Endothelial cell (in vitro differentiated cells): ENCODE results near the gene FAM3B. TPM values are rescaled to one million over a fixed set of nuclear protein-coding genes. Genes with fewer than 3 reads are reported as not detected.

Experiments used
- DNase-seq: peaks from one replicate; pipeline ENCODE4 v3.0.0; 2021; ENCODE audit warnings: low spot score
- H3K27ac Mint-ChIP-seq: one replicate; pipeline ENCODE4 v1.8.0; 2021; ENCODE audit warnings: mixed read lengths, inconsistent platforms; ENCODE audit not compliant: unreplicated experiment
- H3K27me3 Mint-ChIP-seq: one replicate; pipeline ENCODE4 v1.8.0; 2021; ENCODE audit warnings: mild to moderate bottlenecking, moderate library complexity, mixed read lengths, inconsistent platforms; ENCODE audit not compliant: unreplicated experiment
- H3K36me3 Mint-ChIP-seq: one replicate; pipeline ENCODE4 v1.8.0; 2021; ENCODE audit warnings: mild to moderate bottlenecking, low read depth, mixed read lengths, inconsistent platforms; ENCODE audit not compliant: unreplicated experiment
- H3K4me1 Mint-ChIP-seq: one replicate; pipeline ENCODE4 v1.8.0; 2021; ENCODE audit warnings: mild to moderate bottlenecking, mixed read lengths, inconsistent platforms; ENCODE audit not compliant: unreplicated experiment
- H3K4me3 Mint-ChIP-seq: one replicate; pipeline ENCODE4 v1.8.0; 2021; ENCODE audit warnings: mild to moderate bottlenecking, mixed read lengths, inconsistent platforms; ENCODE audit not compliant: unreplicated experiment
- H3K9me3 Mint-ChIP-seq: one replicate; pipeline ENCODE4 v1.8.0; 2021; ENCODE audit warnings: mixed read lengths, inconsistent platforms; ENCODE audit not compliant: unreplicated experiment
- total RNA-seq: library from RNA; stranded (reverse); fragmentation: NEBNext Ultra II Directional; extraction: Animal tissue kit (Norgen Biotek cat#: 25700); gene quantifications from one replicate; pipeline ENCODE4 v1.2.1, GENCODE V29; 2021; ENCODE audit not compliant: unreplicated experiment
- TF ChIP-seq, protein P1 (sequence below): fragments of 200-600 bp; sonication (generic); IDR thresholded peaks from one replicate; pipeline ENCODE4 v1.5.0; 2021; ENCODE audit warnings: antibody characterized with exemption; ENCODE audit not compliant: unreplicated experiment

Gene FAM3B
- total RNA-seq, 1 donor from 2014 or later = 0.33 TPM

DNA sequence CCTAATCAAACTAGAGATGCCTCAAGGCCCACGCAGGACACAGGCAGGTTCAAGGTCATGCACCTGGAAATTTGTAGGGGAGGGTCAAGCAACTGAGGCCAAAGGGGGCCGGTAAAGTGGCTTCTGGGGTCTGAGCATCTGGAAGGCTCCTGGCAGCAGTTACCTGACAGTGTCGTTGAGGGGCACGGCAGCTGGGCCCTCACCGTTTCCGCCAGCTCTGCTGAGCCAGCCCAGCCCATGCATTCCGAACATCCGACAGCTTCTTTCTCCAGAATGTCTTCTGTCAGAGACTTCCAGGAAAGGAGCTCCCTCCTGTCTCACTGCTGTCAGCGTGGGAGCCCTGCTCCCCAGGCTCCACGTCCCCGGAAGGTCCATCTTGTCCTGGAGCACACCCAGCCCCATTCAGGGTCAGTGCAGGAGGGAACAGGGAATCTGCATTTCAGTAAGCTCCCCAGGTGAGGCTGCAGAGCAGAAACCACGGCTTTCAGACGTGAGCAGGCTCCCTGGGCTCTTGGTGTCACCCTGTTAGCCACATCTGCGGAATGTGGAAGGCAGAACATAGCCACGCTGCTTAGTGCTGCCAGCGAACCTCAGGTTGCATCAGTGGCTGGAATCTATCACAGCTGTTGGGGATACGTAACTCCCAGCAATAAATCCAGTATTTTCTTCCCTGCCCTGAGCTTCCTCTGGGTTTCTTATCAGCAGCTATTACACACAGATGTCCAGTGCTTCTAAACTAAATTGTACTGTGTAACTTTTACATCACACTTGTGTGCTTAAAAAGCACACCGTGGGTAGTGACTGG, 36.3 kb upstream of the FAM3B start:
- Mint-ChIP-seq H3K36me3 (peaks cover 12% of the 10 kb centered on the region), H3K9me3 (no peaks in the 10 kb centered on the region), H3K4me3 (no peak overlapping the region), H3K4me1 (peaks cover 7% of the 10 kb centered on the region), H3K27ac (no peak overlapping the region), H3K27me3 (no peaks in the 10 kb centered on the region)
- TF ChIP-seq, protein P1, sequence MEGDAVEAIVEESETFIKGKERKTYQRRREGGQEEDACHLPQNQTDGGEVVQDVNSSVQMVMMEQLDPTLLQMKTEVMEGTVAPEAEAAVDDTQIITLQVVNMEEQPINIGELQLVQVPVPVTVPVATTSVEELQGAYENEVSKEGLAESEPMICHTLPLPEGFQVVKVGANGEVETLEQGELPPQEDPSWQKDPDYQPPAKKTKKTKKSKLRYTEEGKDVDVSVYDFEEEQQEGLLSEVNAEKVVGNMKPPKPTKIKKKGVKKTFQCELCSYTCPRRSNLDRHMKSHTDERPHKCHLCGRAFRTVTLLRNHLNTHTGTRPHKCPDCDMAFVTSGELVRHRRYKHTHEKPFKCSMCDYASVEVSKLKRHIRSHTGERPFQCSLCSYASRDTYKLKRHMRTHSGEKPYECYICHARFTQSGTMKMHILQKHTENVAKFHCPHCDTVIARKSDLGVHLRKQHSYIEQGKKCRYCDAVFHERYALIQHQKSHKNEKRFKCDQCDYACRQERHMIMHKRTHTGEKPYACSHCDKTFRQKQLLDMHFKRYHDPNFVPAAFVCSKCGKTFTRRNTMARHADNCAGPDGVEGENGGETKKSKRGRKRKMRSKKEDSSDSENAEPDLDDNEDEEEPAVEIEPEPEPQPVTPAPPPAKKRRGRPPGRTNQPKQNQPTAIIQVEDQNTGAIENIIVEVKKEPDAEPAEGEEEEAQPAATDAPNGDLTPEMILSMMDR = no peak
- DNase-seq = no peak

DNA sequence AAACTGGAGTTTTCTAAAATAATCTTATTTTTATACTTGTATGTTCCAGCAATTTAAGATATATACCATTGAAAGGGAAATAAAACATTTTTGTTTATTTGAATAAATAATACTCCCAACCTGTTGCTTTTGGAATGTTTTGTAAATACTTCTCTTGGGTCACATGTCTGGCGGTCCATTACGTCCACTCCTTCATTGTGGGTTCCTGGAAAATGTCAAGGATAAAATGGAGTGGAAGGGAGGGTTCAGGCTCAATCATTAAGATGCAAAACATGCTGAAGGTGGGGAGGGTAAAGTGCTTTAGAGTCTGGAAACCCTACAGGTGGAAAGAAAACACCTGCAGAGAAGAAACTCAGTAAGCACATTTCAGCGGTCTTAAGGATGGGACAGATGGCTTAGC, 34.2 kb upstream of the FAM3B start:
- peaks cover 3% of the 10 kb centered on the region for H3K4me1 Mint-ChIP-seq
- TF ChIP-seq, protein P1 = no peak
- H3K9me3 Mint-ChIP-seq = no peaks in the 10 kb centered on the region
- no peak for DNase-seq
- no peaks in the 10 kb centered on the region for H3K27me3 Mint-ChIP-seq
- no peaks in the 10 kb centered on the region for H3K36me3 Mint-ChIP-seq
- H3K4me3 Mint-ChIP-seq = no peak overlapping the region
- no peak overlapping the region for H3K27ac Mint-ChIP-seq

DNA sequence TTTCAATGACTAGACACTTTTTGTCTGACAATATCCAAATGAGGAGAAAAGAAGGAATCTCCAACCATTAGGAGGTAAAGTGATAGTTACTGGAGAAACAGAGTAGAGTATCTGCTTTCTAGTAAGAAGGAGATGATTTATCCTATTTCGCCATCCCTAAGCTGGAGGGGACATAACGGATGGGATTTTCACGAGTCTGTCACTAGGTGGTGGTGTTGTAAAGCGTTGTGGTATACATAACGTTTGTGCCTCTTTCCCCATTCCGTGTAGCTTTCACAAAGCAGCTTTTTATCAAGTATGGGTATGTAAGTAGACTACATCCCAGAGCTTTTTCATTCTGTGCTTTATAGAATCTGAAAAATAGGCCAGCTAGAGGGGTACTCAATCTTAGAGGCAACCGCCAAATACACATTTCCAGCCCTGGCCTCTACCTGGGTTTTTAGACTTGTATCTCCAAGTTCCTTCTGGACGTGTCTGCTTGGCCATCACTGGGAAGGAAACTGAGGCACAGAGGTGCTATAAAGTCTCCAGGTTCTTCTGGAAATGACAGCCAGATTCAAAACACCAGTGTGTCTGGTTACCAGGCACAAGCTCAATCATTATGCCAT, 33.3 kb upstream of the FAM3B start:
- Mint-ChIP-seq H3K4me1 (no peaks in the 10 kb centered on the region), H3K27ac (no peak overlapping the region), H3K36me3 (no peaks in the 10 kb centered on the region), H3K27me3 (no peaks in the 10 kb centered on the region), H3K9me3 (no peaks in the 10 kb centered on the region), H3K4me3 (no peak overlapping the region)
- peak; percentile 50 for DNase-seq
- TF ChIP-seq, protein P1 = peak; percentile 16

DNA sequence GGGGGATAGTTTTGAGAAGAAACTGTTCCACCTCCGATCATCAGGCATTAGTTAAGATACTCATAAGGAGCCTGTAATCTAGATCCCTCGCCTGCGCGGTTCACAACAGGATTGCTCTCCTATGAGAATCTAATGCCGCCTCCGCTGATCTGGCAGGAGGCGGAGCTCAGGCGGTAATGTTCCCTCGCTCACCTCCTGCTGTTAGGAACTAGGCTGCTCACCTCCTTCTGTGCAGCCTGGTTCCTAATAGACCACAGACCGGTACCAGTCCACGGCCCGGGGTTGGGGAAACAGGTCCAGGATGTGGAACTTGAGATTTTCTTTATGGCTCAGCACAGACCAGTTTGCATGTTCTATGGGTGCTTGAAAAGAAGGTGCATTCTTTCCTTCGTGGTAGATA, 27.2 kb upstream of the FAM3B start:
- H3K27me3 Mint-ChIP-seq = peaks cover 4% of the 10 kb centered on the region
- no peak for DNase-seq

More for the DNA sequence above, 27.2 kb upstream of the FAM3B start:
- TF ChIP-seq, protein P1 = no peak
- Mint-ChIP-seq H3K4me1 (peaks cover 2% of the 10 kb centered on the region), H3K4me3 (no peak overlapping the region), H3K36me3 (no peaks in the 10 kb centered on the region), H3K27ac (no peak overlapping the region), H3K9me3 (peaks cover 10% of the 10 kb centered on the region)
